GM19438 (cell line): ENCODE measurements around the gene DLGAP5.

Experiments used
- ATAC-seq: cut with Tn5 transposase; IDR thresholded peaks from one replicate; pipeline ENCODE4 v1.9.1; 2021; ENCODE audit warnings: low read depth; ENCODE audit not compliant: unreplicated experiment

The DLGAP5 gene

GRCh38 chr14:55188686-55189295, 2.6 kb downstream of the DLGAP5 start:
- ATAC-seq: no peak

- ATAC-seq: peak; percentile 74
Observed at GRCh38 chr14:55180434-55180833, 11.0 kb downstream of the DLGAP5 start.

DNA sequence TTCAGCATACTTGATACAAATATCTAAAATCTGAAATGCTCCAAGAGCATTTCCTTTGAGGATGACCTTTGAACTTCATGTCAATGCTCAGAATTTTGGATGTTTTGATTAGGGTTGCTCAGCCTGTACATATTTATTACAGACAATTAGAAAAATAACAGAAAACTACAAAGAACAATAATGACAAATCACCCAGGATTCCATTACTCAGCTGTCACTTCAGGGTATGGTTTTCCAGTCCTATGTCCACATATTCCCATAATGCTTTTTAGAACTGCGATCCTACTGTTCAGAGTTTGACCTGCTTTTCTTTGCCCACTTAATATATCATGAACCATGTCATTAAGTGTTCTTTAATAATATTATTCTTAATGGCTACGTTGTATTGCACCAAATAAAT, 11.4 kb downstream of the DLGAP5 start:
- no peak for ATAC-seq

GRCh38 chr14:55170526-55170925, 20.9 kb downstream of the DLGAP5 start:
- ATAC-seq: no peak

- ATAC-seq: no peak
Observed at GRCh38 chr14:55160989-55161388, 30.4 kb downstream of the DLGAP5 start.

DNA sequence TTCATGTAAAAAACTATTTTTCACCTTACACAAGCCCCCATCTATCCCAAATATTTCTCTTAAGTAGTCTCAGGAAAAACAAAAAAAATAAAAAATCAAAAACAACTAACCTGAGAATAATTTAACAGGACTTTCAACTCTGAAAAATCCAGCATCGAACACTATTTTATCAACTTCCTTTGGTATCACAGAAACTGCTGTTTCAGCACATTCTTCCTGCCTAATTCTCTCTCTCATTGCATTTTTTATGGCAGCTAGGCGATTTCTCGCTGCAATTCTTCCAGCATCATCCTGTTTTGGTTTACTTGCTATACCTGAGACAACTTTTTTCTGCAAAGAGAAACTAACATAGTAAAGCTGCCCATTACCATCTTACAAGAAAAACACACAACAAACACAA, 33.0 kb downstream of the DLGAP5 start:
- no peak for ATAC-seq

DNA sequence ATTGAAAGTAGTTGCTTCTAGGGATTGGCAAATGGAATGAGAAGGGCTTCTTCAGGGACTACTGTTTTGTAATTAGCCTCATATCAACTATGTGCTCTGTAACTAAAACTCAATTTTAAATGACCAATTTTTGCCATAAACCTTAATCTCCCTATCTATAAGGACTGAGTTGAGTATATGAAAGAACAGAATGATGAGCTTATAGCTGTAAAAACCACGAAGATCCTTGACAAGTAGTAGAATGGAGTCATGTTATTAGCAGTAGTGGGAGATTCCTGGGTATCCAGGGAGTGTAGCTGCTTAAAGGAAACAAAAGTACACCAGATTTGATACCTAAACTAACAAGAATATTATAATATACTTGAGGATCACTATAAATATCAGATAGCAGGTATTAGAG, 34.3 kb downstream of the DLGAP5 start:
- ATAC-seq: no peak

GRCh38 chr14:55153951-55154350, 37.4 kb downstream of the DLGAP5 start:
- no peak for ATAC-seq

GRCh38 chr14:55152052-55152753, 39.2 kb downstream of the DLGAP5 start:
- no peak for ATAC-seq

GRCh38 chr14:55151601-55152000, 39.8 kb downstream of the DLGAP5 start:
- ATAC-seq: no peak

GRCh38 chr14:55146425-55146824, 45.0 kb downstream of the DLGAP5 start:
- no peak for ATAC-seq

- no peak for ATAC-seq
Observed at GRCh38 chr14:55142466-55142865, 48.9 kb downstream of the DLGAP5 start.

GRCh38 chr14:55141825-55142224, 49.6 kb downstream of the DLGAP5 start:
- ATAC-seq: no peak

GRCh38 chr14:55139696-55140509, 51.5 kb downstream of the DLGAP5 start:
- ATAC-seq: no peak

DNA sequence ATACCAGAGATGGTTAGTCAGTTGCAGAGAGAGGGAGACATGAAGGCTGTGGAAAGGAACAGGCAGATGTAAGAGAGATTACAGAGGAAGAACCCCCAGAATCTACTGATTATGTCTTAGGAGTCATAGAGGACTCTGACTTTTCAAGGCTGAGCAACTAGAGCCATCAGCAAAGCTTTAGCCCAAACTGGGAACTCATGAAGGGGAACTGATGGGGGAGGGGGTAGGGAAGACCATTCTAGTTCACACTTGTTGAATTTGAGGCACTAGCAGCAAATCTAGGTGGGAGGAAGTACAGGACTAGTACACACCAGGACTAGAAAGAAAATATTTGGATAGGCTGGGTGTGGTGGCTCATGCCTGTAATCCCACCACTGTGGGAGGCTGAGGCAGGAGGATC, 52.2 kb downstream of the DLGAP5 start:
- ATAC-seq: no peak

DNA sequence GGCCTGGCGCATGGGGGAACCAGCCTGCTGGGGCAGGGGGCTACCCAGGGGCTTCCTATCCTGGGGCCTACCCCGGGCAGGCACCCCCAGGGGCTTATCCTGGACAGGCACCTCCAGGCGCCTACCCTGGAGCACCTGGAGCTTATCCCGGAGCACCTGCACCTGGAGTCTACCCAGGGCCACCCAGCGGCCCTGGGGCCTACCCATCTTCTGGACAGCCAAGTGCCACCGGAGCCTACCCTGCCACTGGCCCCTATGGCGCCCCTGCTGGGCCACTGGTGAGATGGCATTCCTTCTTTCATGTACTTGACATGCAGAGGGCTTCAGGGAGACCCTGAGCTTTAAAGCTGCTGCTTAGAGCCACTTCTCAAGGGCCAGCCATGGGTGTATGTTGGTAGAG, 53.3 kb downstream of the DLGAP5 start:
- ATAC-seq: no peak

DNA sequence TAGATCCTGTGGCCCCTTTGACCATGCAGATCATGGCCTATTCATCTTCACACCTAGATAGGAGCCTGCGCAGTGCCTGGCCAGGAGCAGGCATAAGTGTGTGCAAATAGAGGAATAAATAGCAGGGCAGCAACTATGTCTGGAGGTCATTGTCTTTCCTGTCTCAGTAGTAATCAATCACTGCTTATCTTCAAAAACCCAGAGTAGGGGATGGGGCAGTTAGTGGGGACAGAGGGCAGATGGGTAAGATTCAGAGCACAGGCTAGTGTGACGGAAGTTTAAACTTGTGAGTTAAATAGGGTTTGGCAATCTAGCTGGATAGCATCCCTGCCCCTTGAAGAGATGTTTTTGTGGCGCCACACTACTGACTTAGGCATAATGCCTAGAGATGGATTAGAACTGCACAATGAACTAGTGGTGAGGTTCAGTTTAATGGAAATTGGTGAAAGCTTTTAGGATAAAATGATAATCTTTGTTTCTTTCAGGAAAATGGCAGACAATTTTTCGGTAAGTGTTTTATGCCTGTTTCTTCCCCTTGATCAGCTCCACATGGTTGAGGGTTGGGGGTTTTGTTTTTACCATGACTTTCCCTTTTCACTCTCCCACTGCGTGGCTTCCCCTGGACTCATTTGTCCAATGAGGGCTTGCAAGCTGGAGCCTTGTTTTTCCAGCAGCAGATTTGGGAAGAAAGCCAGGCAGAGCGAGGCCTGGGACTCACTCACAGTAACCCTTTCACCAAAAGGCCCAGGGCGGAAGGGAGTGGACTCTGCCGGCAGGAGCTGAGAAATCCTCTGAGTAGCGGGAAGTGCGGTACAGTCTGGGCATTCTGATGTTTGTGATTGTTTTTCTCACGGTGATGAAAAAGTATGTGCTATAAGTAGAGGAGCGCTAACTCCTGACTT, 54.2 kb downstream of the DLGAP5 start:
- ATAC-seq: no peak

- no peak for ATAC-seq
Observed at GRCh38 chr14:55136241-55136640, 55.1 kb downstream of the DLGAP5 start.

DNA sequence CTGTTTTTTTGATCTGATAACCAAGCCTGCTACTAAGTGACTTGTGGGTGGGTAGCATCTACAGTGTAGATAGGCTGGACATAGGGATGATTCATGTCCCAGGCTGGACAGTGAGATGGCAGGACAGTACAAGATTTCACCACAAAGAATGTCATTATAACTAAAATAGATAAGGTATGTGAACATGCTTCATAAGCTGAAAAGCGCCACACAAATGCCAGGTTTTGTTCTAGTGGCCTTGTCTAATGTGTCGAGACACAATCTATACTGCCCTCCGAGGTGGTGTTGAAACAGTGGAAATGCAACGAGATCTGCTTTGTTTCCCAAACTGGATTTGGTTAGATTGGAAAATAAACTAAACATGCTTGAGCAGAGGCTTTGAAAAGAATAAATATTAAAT, 58.0 kb downstream of the DLGAP5 start:
- ATAC-seq: no peak

DNA sequence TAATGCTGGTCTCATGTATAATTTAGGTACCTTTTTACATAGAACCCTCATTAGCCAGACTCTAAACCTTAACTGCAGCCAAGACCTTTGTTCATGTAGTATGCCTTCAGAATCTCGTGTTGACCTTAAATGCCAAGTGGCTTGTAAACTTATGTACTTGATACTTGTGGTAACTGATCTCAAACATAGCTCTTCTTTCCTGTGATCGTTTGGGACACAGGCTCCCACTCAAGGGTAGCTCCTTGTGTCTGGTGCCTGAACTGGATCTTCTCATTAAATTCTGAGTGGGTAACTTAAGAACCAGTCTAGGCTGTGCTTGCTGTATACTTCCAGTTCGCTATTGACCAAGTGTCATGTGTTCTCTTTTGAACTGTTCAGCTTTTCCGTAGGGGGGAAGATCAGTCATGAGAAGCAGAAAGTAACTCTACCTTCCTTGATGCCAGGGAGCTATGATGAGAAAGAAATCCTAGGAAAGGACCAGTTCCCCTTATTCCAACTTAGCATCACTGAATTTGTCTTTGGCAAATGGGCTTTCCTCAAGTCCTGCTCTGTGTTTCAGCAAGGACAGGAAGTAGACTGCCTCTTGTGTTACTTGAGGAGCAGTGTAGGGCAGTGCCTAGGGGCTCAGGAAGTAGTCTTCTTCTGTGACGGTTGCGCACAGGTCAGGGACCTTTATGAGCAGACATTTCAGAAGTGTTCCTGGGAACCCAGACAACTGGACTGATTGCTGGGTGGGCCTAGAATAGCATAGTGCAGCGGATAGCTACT, 59.8 kb downstream of the DLGAP5 start:
- no peak for ATAC-seq
